Ishikawa (cell line): ENCODE measurements around the gene ZDHHC8.

Experiments used
- CEBPB ChIP-seq: IDR thresholded peaks from 2 replicates; pipeline ENCODE4 v1.6.1; 2012
- CREB1 ChIP-seq: IDR thresholded peaks from 2 replicates; pipeline ENCODE4 v1.6.1; 2012; ENCODE audit warnings: low read depth
- EGR1 ChIP-seq: IDR thresholded peaks from 2 replicates; pipeline ENCODE4 v1.6.1; 2012
- EP300 ChIP-seq: IDR thresholded peaks from 2 replicates; pipeline ENCODE4 v1.6.1; 2012; ENCODE audit warnings: borderline replicate concordance
- FOXM1 ChIP-seq: IDR thresholded peaks from 2 replicates; pipeline ENCODE4 v1.6.1; 2012; ENCODE audit warnings: low read depth, borderline replicate concordance
- NFIC ChIP-seq: IDR thresholded peaks from 2 replicates; pipeline ENCODE4 v1.6.1; 2012
- RAD21 ChIP-seq: IDR thresholded peaks from 2 replicates; pipeline ENCODE4 v1.6.1; 2012; ENCODE audit warnings: low read depth
- TAF1 ChIP-seq: IDR thresholded peaks from 2 replicates; pipeline ENCODE4 v1.6.1; 2012; ENCODE audit warnings: low read depth, mild to moderate bottlenecking
- TCF12 ChIP-seq: IDR thresholded peaks from 2 replicates; pipeline ENCODE4 v1.6.1; 2012; ENCODE audit warnings: low read depth
- TEAD4 ChIP-seq: IDR thresholded peaks from 2 replicates; pipeline ENCODE4 v1.6.1; 2012
- YY1 ChIP-seq: IDR thresholded peaks from 2 replicates; pipeline ENCODE4 v1.6.1; 2012; ENCODE audit warnings: low read depth
- ZBTB7A ChIP-seq: IDR thresholded peaks from 2 replicates; pipeline ENCODE4 v1.6.1; 2012; ENCODE audit warnings: low read depth
- TF ChIP-seq, protein P1 (sequence below): IDR thresholded peaks from 2 replicates; pipeline ENCODE4 v1.6.1; 2012
- TF ChIP-seq, protein P2 (sequence below): IDR thresholded peaks from 2 replicates; pipeline ENCODE4 v1.6.1; 2012
- TF ChIP-seq, protein P3 (sequence below): IDR thresholded peaks from 2 replicates; pipeline ENCODE4 v1.6.1; 2012; ENCODE audit warnings: low read depth, mild to moderate bottlenecking

Gene ZDHHC8

DNA sequence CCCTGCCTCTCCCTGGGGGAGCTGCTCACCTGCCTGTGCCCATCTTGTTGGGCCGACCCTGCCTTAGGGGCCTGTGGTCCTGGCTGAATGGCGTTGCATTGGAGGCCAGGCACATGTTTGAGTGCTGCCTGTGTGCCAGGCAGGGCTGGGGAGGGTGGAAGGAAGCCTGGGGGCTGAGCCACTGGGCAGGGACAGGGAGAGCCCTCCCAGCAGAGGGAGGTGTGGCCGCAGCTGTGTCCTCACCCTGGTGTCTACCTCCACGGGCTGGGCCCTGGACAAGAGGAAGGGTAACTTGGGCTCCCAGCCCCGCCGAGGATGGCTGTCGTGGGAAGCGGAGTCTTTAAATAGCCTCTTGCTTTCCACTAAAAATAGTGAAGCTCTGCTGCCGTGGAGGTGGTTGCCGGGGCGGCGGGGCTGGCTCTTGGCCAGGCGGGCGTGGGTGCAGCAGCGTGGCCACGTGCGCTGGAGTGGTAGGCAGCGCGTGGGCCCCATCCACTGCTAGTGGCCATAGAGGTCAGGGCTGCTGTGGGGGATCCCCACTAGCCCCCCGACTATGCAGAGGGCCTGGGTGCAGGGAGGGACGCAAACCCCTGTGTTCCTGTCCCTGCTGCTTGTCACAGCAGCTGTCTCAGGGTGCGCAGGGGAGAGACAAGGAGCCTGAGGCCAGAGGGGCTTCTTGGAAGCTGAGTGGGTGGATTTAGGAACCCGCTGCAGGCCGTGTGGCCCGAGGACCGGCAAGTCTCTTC, 6.2 kb downstream of the ZDHHC8 start:
- TF ChIP-seq, protein P1, sequence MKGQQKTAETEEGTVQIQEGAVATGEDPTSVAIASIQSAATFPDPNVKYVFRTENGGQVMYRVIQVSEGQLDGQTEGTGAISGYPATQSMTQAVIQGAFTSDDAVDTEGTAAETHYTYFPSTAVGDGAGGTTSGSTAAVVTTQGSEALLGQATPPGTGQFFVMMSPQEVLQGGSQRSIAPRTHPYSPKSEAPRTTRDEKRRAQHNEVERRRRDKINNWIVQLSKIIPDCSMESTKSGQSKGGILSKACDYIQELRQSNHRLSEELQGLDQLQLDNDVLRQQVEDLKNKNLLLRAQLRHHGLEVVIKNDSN: no peak
- TF ChIP-seq YY1: no peak

DNA sequence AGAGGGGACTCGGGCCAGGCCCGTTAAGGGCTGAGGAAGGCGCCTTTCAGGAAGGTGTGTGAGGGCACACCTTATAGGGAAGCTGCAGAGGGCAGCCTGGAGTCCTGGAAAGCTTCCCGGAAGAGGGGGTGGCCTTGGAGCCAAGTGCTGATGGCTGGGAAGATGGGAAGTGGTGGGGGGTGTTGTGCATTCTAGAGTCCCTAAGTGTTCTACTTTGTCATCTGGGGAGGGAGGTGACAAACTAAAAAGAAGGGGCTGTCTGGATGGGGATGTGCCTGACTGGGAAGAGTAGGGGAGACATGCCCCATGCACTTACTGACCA, 6.8 kb downstream of the ZDHHC8 start:
- TF ChIP-seq YY1 (no peak), ZBTB7A (no peak), FOXM1 (no peak), TAF1 (no peak), CREB1 (no peak), EGR1 (no peak), TEAD4 (no peak), RAD21 (no peak), TCF12 (no peak), NFIC (no peak), EP300 (no peak), CEBPB (no peak)
- TF ChIP-seq, protein P1: no peak
- TF ChIP-seq, protein P2, sequence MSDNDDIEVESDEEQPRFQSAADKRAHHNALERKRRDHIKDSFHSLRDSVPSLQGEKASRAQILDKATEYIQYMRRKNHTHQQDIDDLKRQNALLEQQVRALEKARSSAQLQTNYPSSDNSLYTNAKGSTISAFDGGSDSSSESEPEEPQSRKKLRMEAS: no peak
- TF ChIP-seq, protein P3, sequence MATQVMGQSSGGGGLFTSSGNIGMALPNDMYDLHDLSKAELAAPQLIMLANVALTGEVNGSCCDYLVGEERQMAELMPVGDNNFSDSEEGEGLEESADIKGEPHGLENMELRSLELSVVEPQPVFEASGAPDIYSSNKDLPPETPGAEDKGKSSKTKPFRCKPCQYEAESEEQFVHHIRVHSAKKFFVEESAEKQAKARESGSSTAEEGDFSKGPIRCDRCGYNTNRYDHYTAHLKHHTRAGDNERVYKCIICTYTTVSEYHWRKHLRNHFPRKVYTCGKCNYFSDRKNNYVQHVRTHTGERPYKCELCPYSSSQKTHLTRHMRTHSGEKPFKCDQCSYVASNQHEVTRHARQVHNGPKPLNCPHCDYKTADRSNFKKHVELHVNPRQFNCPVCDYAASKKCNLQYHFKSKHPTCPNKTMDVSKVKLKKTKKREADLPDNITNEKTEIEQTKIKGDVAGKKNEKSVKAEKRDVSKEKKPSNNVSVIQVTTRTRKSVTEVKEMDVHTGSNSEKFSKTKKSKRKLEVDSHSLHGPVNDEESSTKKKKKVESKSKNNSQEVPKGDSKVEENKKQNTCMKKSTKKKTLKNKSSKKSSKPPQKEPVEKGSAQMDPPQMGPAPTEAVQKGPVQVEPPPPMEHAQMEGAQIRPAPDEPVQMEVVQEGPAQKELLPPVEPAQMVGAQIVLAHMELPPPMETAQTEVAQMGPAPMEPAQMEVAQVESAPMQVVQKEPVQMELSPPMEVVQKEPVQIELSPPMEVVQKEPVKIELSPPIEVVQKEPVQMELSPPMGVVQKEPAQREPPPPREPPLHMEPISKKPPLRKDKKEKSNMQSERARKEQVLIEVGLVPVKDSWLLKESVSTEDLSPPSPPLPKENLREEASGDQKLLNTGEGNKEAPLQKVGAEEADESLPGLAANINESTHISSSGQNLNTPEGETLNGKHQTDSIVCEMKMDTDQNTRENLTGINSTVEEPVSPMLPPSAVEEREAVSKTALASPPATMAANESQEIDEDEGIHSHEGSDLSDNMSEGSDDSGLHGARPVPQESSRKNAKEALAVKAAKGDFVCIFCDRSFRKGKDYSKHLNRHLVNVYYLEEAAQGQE: no peak

DNA sequence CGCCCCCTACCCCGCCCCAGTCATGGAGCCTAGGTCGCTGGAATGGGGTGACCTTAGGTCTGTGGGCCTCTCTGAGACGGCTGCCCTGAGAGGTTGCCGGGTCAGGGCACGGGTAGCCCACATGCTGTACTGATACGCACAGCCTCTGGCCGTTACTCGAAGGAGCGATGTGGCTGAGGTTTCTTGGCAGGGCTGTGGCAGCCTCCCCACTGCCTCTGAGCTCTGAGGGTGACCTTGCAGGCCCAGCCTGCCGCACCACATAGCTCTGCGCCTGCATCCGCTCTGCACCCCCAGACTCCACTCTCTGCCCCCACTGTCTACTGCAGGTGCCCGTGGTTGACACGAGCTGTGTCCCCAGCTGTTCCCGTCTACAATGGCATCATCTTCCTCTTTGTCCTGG, 7.3 kb downstream of the ZDHHC8 start:
- TF ChIP-seq, protein P3: no peak
- TF ChIP-seq TCF12 (no peak), EGR1 (no peak), FOXM1 (no peak)

DNA sequence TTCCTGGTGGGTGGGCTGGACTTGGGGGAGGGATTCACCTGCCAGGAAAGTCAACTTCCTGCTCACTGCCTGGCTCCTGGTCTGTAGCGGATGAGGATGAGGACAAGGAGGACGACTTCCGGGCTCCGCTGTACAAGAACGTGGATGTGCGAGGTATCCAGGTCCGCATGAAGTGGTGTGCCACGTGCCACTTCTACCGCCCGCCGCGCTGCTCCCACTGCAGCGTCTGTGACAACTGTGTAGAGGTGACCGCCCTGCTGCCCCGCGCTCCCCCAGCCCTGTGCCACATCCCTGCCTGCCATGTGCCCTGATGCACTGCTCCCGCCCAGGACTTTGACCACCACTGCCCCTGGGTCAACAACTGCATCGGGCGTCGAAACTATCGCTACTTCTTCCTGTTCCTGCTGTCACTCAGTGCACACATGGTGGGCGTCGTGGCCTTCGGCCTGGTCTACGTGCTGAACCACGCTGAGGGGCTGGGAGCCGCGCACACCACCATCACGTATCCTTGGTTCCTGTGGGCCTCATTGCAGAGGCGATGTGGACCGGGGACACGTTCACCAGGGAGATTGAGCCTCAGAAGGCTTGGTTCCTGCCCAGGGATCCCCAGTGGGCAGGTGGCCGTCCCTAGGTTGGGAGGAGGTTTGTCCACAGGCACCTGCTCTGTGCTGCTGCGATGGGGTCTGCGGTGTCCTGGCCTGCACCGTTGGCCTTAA, 7.9 kb downstream of the ZDHHC8 start:
- TF ChIP-seq NFIC (no peak), CREB1 (no peak), ZBTB7A (no peak), EP300 (no peak), CEBPB (no peak), FOXM1 (no peak), RAD21 (no peak), EGR1 (no peak), TCF12 (no peak)
- TF ChIP-seq, protein P2: no peak
- TF ChIP-seq, protein P3: no peak

DNA sequence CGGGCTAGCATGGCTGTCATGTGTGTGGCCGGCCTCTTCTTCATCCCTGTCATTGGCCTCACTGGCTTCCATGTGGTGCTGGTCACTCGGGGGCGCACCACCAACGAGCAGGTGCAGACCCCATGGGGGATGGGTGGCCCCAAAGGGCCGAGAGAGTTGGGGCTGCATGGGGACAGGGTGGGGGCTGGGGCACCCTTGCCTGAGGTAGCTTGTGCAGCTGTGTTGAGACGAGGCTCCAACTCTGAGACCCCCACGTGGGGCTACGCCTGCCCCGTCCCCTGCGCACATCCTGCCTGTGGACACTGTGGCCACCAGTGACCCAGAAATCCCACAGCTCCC, 8.5 kb downstream of the ZDHHC8 start:
- no peak for TF ChIP-seq TCF12
- TF ChIP-seq, protein P1: no peak
- TF ChIP-seq EP300: no peak
- TF ChIP-seq CEBPB: no peak
- no peak for TF ChIP-seq ZBTB7A
- no peak for TF ChIP-seq FOXM1
